GM19238 (cell line): ENCODE results near the gene MRPL51.

Source experiments
- DNase-seq: peaks from one replicate; pipeline ENCODE4 v3.0.0; 2011; ENCODE audit warnings: low spot score; ENCODE audit not compliant: insufficient read length

Gene MRPL51

DNA sequence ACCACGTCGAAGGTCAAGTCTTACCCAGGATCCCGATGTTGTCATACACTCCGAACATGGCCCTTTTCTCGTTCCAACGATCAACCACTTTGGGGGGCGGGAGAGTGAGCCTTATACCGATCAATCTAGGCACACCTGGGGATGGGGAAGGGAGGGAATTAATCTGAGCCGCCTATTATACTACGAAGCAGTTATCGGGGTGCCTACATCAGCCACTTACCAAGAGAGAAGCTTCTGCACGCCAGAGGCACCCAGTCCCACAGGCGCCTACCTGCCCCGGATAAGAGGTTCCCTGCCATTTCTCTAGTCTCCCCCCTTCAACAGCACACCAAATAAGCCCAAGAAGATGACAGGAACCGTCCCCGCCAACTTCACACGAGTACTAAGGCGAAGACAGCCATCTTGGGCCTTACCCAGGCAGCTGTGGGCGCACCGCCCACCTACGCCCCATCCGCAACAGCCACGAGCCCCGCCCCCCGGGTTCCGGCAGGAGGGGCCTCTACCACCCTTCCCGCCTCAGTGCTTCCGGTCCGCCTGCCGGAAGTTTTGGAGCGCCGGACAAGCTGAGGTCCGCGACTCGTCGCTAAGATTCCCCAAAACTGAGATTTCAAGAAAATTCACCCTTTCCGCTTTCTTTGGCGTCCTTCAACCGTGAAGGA is at the start of gene MRPL51:
Gene MRPL51, minus strand, starts transcription at position 425 of the 659 bp plus-strand sequence. Its CDS starts 126 bp downstream, at position 299.
- peak; percentile 87 for DNase-seq

DNA sequence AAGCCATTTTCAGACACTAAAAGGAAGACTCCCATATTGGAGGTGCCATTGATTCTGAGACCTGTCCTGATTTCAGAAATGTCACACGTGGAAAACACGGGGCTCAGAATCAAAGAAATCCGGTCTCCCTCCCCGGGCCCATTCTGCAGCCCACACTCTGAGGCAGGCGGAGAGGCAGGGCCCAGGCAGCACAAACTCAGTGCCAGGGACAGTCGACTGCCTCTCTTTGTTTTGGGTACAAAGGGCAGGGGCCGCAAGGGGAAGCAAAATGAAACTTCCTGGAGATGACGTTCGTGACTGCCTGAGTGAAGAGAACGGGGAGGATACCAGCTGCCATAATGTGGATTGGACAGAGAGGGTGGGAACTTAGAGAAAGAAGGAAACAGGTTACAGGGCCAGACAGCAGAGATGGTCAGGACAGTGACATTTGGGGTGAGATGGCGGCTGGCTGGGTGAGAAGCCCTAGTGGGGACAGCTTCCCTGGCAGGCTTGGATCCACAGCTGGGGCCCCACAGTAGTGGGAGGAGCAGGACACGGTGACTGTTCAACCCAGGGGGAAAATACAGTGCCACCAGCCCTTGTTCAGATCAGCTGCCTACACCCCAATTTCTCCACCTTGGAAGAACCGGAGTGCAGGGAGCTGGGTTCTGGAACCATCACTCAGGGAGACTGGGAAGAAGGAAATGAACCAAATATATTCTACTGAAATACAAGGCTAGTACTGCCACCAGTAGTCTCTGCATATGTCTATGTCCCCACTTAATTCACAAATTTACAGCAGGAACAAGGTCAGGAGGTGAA is 49.3 kb upstream of the MRPL51 start:
- DNase-seq, result no peak

DNA sequence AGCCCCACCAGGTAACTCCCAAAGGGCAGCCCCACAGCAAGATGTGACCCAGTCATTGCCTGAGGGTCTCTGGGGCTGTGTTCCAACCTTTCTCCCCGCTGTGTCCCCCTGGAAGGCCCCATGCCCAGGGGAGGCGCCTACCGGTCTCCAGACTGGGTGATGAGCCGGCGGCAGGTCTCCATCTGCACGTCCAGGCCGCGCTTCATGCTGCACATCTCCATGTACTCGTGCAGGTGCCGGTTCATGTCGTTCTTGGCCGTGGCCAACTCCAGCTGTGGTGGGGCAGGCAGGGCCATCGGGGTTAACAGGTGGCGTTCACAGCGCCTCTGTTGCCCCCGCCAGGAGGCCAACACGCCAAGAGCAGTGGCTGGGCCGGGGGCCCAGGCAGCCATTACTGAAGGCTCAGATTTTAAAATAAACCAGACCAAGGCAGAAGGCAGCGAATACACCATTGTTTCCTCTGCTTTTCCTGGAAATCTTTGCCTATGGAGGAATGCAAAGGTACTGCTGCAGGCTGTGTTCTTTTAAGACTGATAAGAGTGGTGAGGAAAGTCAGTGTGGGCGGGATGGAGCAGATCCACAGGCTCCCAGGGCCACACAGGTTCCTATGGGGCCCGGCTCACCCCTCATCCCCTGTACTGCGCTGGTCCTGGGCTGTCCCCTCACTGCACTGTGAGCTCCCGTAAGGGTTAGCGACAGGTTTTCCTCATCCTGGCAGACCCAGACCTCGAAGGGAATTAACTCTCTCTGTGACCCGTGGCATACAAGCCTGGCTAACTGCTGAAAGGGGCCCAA is 48.5 kb upstream of the MRPL51 start:
- DNase-seq, result no peak

DNA sequence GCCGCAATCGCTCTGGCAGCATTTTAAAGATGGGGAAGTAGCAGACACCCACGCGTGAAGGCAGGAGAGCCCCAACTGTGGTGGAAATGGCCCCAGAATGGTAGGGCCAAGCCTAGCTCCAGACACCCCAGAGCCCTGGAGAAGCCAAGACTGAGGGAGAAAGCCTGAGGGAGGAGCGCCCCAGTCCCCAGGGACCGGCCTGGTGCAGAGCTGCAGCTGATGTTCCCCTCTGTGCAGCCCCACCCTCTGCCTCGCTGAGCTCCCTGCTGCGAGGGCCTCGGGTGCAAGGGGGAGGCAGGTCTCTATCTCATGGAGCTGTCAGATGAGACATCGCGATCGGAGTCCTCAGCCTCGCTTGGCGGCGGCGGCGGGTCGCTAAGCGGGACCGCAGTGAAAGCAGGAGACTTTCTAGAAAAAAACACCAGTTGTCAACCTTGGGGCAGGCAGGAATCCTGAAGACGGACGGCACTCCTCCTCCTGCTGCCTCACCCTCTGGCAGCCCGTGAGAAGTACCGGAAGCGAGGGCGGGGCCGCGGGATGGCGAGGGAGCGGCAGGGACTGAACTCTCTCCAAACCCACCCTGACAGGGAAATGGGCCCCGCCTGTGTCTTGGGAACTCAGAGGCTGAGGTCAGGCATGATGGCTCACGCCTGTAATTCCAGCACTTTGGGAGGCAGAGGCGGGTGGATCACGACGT is 47.3 kb upstream of the MRPL51 start:
- DNase-seq, result no peak

DNA sequence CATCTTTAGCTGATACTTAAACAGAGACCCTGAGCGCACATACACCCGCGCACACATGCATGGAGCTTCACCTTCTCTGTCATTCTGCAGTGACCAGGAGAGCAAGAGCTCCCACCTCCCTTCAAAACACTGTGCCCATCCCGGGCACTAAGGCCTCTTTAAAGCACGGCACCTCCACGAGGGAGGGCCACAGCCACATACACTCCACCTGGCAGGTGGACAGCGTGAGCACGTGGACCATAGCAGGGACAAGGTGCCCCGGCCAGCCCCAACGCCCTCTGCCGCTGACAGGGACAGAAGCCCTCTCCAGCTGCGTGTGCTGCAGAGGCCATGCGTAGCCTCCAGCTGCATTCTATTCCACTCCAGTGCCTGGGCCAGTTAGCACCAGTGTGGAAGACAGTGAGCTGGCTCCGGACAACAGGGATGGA is 46.7 kb upstream of the MRPL51 start:
- no peak for DNase-seq

DNA sequence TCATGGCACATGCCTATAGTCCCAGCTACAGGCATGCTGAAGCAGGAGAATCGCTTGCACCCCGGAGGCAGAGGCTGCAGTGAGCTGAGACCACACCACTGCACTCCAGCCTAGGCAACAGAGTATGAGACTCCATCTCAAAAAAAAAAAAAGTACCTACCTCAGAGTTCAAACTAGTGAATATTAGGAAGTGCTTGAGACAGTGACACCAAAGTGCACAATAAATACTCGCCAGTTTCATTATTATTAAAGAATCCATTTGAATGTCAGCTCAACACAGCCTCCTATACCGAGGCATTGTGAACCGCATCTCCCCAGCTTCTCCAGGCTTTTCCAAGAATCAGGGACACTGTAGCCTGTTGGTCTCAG is 46.2 kb upstream of the MRPL51 start:
- no peak for DNase-seq

DNA sequence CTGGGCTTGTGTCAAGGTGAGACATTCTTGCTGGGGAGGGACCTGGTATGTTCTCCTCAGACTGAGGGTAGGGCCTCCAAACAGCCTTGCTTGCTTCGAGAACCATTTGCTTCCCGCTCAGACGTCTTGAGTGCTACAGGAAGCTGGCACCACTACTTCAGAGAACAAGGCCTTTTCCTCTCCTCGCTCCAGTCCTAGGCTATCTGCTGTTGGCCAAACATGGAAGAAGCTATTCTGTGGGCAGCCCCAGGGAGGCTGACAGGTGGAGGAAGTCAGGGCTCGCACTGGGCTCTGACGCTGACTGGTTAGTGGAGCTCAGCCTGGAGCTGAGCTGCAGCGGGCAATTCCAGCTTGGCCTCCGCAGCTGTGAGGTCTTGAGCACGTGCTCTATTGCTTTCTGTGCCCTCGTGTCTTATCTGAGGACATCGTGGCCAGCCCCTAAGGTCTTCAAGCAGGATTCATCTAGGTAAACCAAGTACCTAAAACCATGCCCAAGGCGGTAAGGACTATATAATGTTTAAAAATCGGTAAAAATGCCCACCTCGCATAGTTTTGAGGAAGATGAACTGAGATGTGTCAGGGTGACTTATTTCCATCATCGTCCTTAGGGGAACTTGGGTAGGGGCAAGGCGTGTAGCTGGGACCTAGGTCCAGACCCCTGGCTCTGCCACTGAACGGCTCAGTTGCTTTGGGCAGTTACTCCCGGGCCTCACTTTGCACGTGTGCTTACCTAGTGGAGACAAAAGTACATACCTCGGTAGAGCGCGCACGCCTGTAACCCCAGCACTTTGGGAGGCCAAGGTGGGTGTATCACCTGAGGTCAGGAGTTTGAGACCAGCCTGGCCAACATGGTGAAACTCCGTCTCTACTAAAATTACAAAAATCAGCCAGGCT is 45.6 kb upstream of the MRPL51 start:
- DNase-seq, result no peak

DNA sequence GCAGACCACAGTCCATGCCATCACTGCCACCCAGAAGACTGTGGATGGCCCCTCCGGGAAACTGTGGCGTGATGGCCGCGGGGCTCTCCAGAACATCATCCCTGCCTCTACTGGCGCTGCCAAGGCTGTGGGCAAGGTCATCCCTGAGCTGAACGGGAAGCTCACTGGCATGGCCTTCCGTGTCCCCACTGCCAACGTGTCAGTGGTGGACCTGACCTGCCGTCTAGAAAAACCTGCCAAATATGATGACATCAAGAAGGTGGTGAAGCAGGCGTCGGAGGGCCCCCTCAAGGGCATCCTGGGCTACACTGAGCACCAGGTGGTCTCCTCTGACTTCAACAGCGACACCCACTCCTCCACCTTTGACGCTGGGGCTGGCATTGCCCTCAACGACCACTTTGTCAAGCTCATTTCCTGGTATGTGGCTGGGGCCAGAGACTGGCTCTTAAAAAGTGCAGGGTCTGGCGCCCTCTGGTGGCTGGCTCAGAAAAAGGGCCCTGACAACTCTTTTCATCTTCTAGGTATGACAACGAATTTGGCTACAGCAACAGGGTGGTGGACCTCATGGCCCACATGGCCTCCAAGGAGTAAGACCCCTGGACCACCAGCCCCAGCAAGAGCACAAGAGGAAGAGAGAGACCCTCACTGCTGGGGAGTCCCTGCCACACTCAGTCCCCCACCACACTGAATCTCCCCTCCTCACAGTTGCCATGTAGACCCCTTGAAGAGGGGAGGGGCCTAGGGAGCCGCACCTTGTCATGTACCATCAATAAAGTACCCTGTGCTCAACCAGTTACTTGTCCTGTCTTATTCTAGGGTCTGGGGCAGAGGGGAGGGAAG is 44.7 kb upstream of the MRPL51 start:
- peak; percentile 51 for DNase-seq

DNA sequence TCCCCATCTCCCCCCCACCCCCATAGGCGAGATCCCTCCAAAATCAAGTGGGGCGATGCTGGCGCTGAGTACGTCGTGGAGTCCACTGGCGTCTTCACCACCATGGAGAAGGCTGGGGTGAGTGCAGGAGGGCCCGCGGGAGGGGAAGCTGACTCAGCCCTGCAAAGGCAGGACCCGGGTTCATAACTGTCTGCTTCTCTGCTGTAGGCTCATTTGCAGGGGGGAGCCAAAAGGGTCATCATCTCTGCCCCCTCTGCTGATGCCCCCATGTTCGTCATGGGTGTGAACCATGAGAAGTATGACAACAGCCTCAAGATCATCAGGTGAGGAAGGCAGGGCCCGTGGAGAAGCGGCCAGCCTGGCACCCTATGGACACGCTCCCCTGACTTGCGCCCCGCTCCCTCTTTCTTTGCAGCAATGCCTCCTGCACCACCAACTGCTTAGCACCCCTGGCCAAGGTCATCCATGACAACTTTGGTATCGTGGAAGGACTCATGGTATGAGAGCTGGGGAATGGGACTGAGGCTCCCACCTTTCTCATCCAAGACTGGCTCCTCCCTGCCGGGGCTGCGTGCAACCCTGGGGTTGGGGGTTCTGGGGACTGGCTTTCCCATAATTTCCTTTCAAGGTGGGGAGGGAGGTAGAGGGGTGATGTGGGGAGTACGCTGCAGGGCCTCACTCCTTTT is 44.0 kb upstream of the MRPL51 start:
- DNase-seq, result no peak

DNA sequence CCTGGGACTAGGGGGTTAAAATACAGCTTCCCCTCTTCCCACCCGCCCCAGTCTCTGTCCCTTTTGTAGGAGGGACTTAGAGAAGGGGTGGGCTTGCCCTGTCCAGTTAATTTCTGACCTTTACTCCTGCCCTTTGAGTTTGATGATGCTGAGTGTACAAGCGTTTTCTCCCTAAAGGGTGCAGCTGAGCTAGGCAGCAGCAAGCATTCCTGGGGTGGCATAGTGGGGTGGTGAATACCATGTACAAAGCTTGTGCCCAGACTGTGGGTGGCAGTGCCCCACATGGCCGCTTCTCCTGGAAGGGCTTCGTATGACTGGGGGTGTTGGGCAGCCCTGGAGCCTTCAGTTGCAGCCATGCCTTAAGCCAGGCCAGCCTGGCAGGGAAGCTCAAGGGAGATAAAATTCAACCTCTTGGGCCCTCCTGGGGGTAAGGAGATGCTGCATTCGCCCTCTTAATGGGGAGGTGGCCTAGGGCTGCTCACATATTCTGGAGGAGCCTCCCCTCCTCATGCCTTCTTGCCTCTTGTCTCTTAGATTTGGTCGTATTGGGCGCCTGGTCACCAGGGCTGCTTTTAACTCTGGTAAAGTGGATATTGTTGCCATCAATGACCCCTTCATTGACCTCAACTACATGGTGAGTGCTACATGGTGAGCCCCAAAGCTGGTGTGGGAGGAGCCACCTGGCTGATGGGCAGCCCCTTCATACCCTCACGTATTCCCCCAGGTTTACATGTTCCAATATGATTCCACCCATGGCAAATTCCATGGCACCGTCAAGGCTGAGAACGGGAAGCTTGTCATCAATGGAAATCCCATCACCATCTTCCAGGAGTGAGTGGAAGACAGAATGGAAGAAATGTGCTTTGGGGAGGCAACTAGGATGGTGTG is 43.1 kb upstream of the MRPL51 start:
- no peak for DNase-seq

DNA sequence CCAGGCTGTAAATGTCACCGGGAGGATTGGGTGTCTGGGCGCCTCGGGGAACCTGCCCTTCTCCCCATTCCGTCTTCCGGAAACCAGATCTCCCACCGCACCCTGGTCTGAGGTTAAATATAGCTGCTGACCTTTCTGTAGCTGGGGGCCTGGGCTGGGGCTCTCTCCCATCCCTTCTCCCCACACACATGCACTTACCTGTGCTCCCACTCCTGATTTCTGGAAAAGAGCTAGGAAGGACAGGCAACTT is 42.6 kb upstream of the MRPL51 start:
- DNase-seq, result no peak

DNA sequence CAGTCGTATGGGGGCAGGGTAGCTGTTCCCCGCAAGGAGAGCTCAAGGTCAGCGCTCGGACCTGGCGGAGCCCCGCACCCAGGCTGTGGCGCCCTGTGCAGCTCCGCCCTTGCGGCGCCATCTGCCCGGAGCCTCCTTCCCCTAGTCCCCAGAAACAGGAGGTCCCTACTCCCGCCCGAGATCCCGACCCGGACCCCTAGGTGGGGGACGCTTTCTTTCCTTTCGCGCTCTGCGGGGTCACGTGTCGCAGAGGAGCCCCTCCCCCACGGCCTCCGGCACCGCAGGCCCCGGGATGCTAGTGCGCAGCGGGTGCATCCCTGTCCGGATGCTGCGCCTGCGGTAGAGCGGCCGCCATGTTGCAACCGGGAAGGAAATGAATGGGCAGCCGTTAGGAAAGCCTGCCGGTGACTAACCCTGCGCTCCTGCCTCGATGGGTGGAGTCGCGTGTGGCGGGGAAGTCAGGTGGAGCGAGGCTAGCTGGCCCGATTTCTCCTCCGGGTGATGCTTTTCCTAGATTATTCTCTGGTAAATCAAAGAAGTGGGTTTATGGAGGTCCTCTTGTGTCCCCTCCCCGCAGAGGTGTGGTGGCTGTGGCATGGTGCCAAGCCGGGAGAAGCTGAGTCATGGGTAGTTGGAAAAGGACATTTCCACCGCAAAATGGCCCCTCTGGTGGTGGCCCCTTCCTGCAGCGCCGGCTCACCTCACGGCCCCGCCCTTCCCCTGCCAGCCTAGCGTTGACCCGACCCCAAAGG is 42.1 kb upstream of the MRPL51 start:
- DNase-seq, result peak; percentile 54

DNA sequence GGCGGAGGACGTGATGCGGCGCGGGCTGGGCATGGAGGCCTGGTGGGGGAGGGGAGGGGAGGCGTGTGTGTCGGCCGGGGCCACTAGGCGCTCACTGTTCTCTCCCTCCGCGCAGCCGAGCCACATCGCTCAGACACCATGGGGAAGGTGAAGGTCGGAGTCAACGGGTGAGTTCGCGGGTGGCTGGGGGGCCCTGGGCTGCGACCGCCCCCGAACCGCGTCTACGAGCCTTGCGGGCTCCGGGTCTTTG is 41.6 kb upstream of the MRPL51 start:
- DNase-seq, result no peak

DNA sequence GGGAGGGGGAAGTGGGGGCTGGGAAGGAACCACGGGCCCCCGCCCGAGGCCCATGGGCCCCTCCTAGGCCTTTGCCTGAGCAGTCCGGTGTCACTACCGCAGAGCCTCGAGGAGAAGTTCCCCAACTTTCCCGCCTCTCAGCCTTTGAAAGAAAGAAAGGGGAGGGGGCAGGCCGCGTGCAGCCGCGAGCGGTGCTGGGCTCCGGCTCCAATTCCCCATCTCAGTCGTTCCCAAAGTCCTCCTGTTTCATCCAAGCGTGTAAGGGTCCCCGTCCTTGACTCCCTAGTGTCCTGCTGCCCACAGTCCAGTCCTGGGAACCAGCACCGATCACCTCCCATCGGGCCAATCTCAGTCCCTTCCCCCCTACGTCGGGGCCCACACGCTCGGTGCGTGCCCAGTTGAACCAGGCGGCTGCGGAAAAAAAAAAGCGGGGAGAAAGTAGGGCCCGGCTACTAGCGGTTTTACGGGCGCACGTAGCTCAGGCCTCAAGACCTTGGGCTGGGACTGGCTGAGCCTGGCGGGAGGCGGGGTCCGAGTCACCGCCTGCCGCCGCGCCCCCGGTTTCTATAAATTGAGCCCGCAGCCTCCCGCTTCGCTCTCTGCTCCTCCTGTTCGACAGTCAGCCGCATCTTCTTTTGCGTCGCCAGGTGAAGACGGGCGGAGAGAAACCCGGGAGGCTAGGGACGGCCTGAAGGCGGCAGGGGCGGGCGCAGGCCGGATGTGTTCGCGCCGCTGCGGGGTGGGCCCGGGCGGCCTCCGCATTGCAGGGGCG is 41.0 kb upstream of the MRPL51 start, which contains the start of gene GAPDH:
Gene GAPDH, plus strand, starts transcription at position 595 of the 772 bp plus-strand sequence. CDS start 316 bp downstream, outside the sequence.
- peak; percentile 88 for DNase-seq

DNA sequence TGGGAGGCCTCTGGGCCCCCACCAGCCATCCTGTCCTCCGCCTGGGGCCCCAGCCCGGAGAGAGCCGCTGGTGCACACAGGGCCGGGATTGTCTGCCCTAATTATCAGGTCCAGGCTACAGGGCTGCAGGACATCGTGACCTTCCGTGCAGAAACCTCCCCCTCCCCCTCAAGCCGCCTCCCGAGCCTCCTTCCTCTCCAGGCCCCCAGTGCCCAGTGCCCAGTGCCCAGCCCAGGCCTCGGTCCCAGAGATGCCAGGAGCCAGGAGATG is 40.5 kb upstream of the MRPL51 start:
- no peak for DNase-seq

DNA sequence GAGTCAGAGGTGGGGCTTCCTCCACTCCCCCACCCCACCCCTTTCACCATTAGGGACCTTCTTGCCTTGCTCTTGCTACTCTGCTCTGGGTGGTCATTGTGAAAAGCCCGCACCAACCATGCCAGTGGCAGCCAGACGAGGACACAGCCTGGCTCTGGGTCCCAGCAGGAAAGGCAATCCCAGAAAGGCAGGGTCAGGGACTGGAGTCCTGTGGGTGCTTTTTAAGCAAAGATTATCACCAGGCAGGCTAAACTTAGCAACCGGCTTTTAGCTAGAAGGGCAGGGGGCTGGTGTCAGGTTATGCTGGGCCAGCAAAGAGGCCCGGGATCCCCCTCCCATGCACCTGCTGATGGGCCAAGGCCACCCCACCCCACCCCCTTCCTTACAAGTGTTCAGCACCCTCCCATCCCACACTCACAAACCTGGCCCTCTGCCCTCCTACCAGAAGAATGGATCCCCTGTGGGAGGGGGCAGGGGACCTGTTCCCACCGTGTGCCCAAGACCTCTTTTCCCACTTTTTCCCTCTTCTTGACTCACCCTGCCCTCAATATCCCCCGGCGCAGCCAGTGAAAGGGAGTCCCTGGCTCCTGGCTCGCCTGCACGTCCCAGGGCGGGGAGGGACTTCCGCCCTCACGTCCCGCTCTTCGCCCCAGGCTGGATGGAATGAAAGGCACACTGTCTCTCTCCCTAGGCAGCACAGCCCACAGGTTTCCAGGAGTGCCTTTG is 40.0 kb upstream of the MRPL51 start:
- peak; percentile 48 for DNase-seq
